CD14-positive monocyte (primary cell): ENCODE results near the gene DAGLA. TPM values are rescaled to one million over a fixed set of nuclear protein-coding genes. Genes with fewer than 3 reads are reported as not detected.

Experiments
- DNase-seq, 3 donors: peaks; one replicate each; pipeline ENCODE4 v3.0.0-alpha.2; 2011 to 2022
- H2AFZ ChIP-seq: 2 replicates; pipeline ENCODE4 v1.6.0; 2012; ENCODE audit warnings: mild to moderate bottlenecking, low read depth, low read length, inconsistent platforms; ENCODE audit not compliant: insufficient read depth, poor library complexity, severe bottlenecking
- H3K27ac ChIP-seq, 2 donors: 1 replicate in 1 of 2; 2 replicates in 1 of 2; pipeline ENCODE4 v1.5.1; 2012 to 2013; ENCODE audit warnings: low read length in 2 of 2, control low read depth in 1 of 2, inconsistent platforms in 1 of 2, low read depth in 1 of 2, mild to moderate bottlenecking in 1 of 2
- H3K27me3 ChIP-seq, 2 donors: one replicate each; pipeline versions ENCODE4 v1.6.0 to v1.6.1; 2011 to 2013; ENCODE audit warnings: low read length in 2 of 2; ENCODE audit not compliant: control insufficient read depth in 2 of 2, insufficient read depth in 2 of 2
- H3K36me3 ChIP-seq, 2 donors: replicated peaks in 1 of 2; 1 replicate in 1 of 2; 2 replicates in 1 of 2; pipeline versions ENCODE4 v1.5.1 to v1.6.1; 2012 to 2013; ENCODE audit warnings: low read length in 2 of 2, control low read depth in 1 of 2, inconsistent platforms in 1 of 2, mild to moderate bottlenecking in 1 of 2; ENCODE audit not compliant: insufficient read depth in 2 of 2, control insufficient read depth in 1 of 2
- H3K4me1 ChIP-seq, 2 donors: 1 replicate in 1 of 2; 2 replicates in 1 of 2; pipeline versions ENCODE4 v1.5.1 to v1.6.1; 2012 to 2013; ENCODE audit warnings: low read length in 2 of 2, control low read depth in 1 of 2, inconsistent platforms in 1 of 2, mild to moderate bottlenecking in 1 of 2, moderate library complexity in 1 of 2; ENCODE audit not compliant: insufficient read depth in 2 of 2, control insufficient read depth in 1 of 2
- H3K4me2 ChIP-seq: replicated peaks from 2 replicates; pipeline ENCODE3; 2012; ENCODE audit warnings: low read length, moderate library complexity, mild to moderate bottlenecking; ENCODE audit not compliant: poor library complexity, severe bottlenecking; ENCODE audit errors: extremely low read depth
- H3K4me3 ChIP-seq, 3 experiments: fragments of 200-600 bp in 1 of 3; sonication (generic) in 1 of 3; replicated peaks in 1 of 3; 1 replicate in 2 of 3; 2 replicates in 1 of 3; pipeline ENCODE4 v1.5.1; 2011 to 2013; ENCODE audit warnings: low read length in 3 of 3, mild to moderate bottlenecking in 3 of 3, control low read depth in 2 of 3, low read depth in 2 of 3, inconsistent platforms in 1 of 3, moderate library complexity in 1 of 3
- H3K79me2 ChIP-seq: 2 replicates; pipeline ENCODE4 v1.6.0; 2012; ENCODE audit warnings: mild to moderate bottlenecking, control low read depth, inconsistent platforms, low read length, moderate library complexity; ENCODE audit not compliant: insufficient read depth
- H3K9ac ChIP-seq: 2 replicates; pipeline ENCODE4 v1.6.0; 2017; ENCODE audit warnings: low read length, mild to moderate bottlenecking; ENCODE audit not compliant: insufficient read depth, poor library complexity, severe bottlenecking
- H3K9me3 ChIP-seq, 2 donors: replicated peaks in 1 of 2; 1 replicate in 1 of 2; 2 replicates in 1 of 2; pipeline versions ENCODE4 v1.5.1 to v1.6.1; 2012 to 2013; ENCODE audit warnings: low read length in 2 of 2, control low read depth in 1 of 2; ENCODE audit not compliant: control insufficient read depth in 1 of 2, insufficient read depth in 1 of 2
- H4K20me1 ChIP-seq: 2 replicates; pipeline ENCODE4 v1.6.0; 2012; ENCODE audit warnings: mild to moderate bottlenecking, low read length, control low read depth, moderate library complexity; ENCODE audit not compliant: insufficient read depth
- H3K27ac Mint-ChIP-seq, 7 donors: one replicate each; pipeline ENCODE4 v1.8.0; 2020; ENCODE audit warnings: mild to moderate bottlenecking in 7 of 7, mixed read lengths in 7 of 7, moderate library complexity in 6 of 7, inconsistent platforms in 2 of 7
- H3K27me3 Mint-ChIP-seq, 3 donors: one replicate each; pipeline ENCODE4 v1.8.0; 2021 to 2022; ENCODE audit warnings: low read depth in 3 of 3, mild to moderate bottlenecking in 3 of 3, mixed read lengths in 3 of 3, moderate library complexity in 3 of 3, inconsistent platforms in 1 of 3
- H3K36me3 Mint-ChIP-seq, 2 donors: one replicate each; pipeline ENCODE4 v1.8.0; 2020; ENCODE audit warnings: mixed read lengths in 2 of 2, inconsistent platforms in 1 of 2, mild to moderate bottlenecking in 1 of 2
- H3K4me1 Mint-ChIP-seq: one replicate; pipeline ENCODE4 v1.8.0; 2020; ENCODE audit warnings: mild to moderate bottlenecking, mixed read lengths
- H3K4me3 Mint-ChIP-seq, 2 donors: one replicate each; pipeline ENCODE4 v1.8.0; 2020; ENCODE audit warnings: mild to moderate bottlenecking in 2 of 2, mixed read lengths in 2 of 2, moderate library complexity in 1 of 2
- H3K9me3 Mint-ChIP-seq, 7 donors: one replicate each; pipeline ENCODE4 v1.8.0; 2020 to 2022; ENCODE audit warnings: mixed read lengths in 7 of 7, mild to moderate bottlenecking in 6 of 7, moderate library complexity in 6 of 7, inconsistent platforms in 2 of 7
- CTCF ChIP-seq: fragments of 200-600 bp; IDR thresholded peaks from one replicate; pipeline ENCODE4 v1.8.0; 2022; ENCODE audit warnings: antibody characterized with exemption, mild to moderate bottlenecking
- WGBS: methylation state at CpG from one replicate; pipeline ENCODE4 v1.1.5; 2013; ENCODE audit warnings: missing lambda C conversion rate; ENCODE audit not compliant: insufficient coverage; 5-methylcytosine and 5-hydroxymethylcytosine counted together
- intact Hi-C, 2 donors: fragments of 100-400 bp; cut with micrococcal nuclease; formaldehyde crosslinking; loops; one replicate each; pipeline versions ENCODE4 v1.15.0 to v1.15.1; 2023
- polyA plus RNA-seq, 3 donors: library from polyadenylated mRNA; depleted of rRNA in 1 of 3; unstranded in 2 of 3; stranded (reverse) in 1 of 3; fragments of 300-500 nt in 2 of 3; fragments of >200 nt in 1 of 3; fragmentation: Illumina TruSeq in 2 of 3; gene quantifications; 1 replicate in 2 of 3; 2 replicates in 1 of 3; pipeline ENCODE4 v1.2.3, GENCODE V29; 2012 to 2021

DAGLA gene
- polyA plus RNA-seq, 3 donors: 0.16 to 6.7 (median 0.73) TPM

GRCh38 chr11:61687420-61687819 is 7.2 kb downstream of the DAGLA start:
- no peak overlapping the region for H3K27ac ChIP-seq
- H2AFZ ChIP-seq: no peak overlapping the region
- H4K20me1 ChIP-seq: peaks cover 37% of the 10 kb centered on the region
- no peak for DNase-seq
- H3K79me2 ChIP-seq: peaks cover 30% of the 10 kb centered on the region
- H3K4me2 ChIP-seq: no peak overlapping the region
- Mint-ChIP-seq H3K27ac (peak overlapping the region in 2 of 7 donors; percentile 38 to 78), H3K36me3 (peaks cover 7 to 10% of the 10 kb centered on the region in 2 donors), H3K9me3 (no peaks in the 10 kb centered on the region), H3K4me3 (no peak overlapping the region), H3K4me1 (peaks cover 37% of the 10 kb centered on the region), H3K27me3 (peaks cover 0 to 2% (median 0%) of the 10 kb centered on the region in 3 donors)
- no peaks in the 10 kb centered on the region for H3K36me3 ChIP-seq
- peaks cover 50 to 68% of the 10 kb centered on the region in 2 donors for H3K4me1 ChIP-seq
- TF ChIP-seq CTCF: no peak
- H3K9ac ChIP-seq: no peak overlapping the region
- H3K4me3 ChIP-seq: no peak overlapping the region
- intact Hi-C loops: no loop called here
- H3K9me3 ChIP-seq: no peaks in the 10 kb centered on the region
- 96% methylated on average over 11 of the region's 11 CpGs for WGBS
- H3K27me3 ChIP-seq: peaks cover 0 to 25% of the 10 kb centered on the region in 2 donors

GRCh38 chr11:61688365-61689163 is 8.4 kb downstream of the DAGLA start:
- no peak for TF ChIP-seq CTCF
- H3K27me3 ChIP-seq: peaks cover 0 to 25% of the 10 kb centered on the region in 2 donors
- H3K4me2 ChIP-seq: peak overlapping the region; percentile 75
- Mint-ChIP-seq H3K9me3 (no peaks in the 10 kb centered on the region), H3K4me1 (peaks cover 37% of the 10 kb centered on the region), H3K27ac (peak overlapping the region; percentile 65 to 90 (median 78)), H3K36me3 (peaks cover 7 to 10% of the 10 kb centered on the region in 2 donors), H3K27me3 (peaks cover 0 to 2% (median 0%) of the 10 kb centered on the region in 3 donors), H3K4me3 (peak overlapping the region; percentile 71 to 78)
- DNase-seq: peak; percentile 77 to 89 (median 79)
- peak overlapping the region; percentile 59 for H2AFZ ChIP-seq
- no peaks in the 10 kb centered on the region for H3K9me3 ChIP-seq
- peak overlapping the region; percentile 59 for H3K9ac ChIP-seq
- intact Hi-C loops: no loop called here
- peak overlapping the region in 2 of 3 experiments; percentile 25 to 65 for H3K4me3 ChIP-seq
- H3K27ac ChIP-seq: peak overlapping the region; percentile 69 to 80
- peaks cover 50 to 63% of the 10 kb centered on the region in 2 donors for H3K4me1 ChIP-seq
- no peaks in the 10 kb centered on the region for H3K36me3 ChIP-seq
- H3K79me2 ChIP-seq: peaks cover 33% of the 10 kb centered on the region
- WGBS: 18% methylated on average over 12 of the region's 19 CpGs
- peaks cover 27% of the 10 kb centered on the region for H4K20me1 ChIP-seq
